Measurements from ENCODE around the gene WDR70.

DNA sequence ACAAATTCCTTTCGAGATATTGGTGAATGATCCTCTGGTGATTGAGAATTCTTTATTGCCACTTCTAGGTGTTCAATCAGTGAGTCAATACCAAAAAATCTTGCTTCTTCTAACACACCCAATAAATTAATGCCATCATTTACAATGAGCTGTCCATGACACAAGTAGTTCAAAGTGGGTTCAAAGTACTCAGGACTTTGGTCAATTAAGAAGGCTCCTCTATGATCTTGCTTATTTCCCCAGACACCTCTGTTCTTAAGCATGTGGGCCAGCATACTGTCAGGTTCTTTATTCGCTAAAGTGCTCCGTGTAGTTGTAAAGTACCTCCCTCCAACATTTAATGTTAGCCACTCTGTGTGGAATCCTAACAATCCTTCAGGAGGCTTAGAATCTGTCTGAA, 127.1 kb downstream of the WDR70 start:
- TF ChIP-seq, protein P1, sequence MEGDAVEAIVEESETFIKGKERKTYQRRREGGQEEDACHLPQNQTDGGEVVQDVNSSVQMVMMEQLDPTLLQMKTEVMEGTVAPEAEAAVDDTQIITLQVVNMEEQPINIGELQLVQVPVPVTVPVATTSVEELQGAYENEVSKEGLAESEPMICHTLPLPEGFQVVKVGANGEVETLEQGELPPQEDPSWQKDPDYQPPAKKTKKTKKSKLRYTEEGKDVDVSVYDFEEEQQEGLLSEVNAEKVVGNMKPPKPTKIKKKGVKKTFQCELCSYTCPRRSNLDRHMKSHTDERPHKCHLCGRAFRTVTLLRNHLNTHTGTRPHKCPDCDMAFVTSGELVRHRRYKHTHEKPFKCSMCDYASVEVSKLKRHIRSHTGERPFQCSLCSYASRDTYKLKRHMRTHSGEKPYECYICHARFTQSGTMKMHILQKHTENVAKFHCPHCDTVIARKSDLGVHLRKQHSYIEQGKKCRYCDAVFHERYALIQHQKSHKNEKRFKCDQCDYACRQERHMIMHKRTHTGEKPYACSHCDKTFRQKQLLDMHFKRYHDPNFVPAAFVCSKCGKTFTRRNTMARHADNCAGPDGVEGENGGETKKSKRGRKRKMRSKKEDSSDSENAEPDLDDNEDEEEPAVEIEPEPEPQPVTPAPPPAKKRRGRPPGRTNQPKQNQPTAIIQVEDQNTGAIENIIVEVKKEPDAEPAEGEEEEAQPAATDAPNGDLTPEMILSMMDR (conservative IDR thresholded peaks at IDR 0.05) = no peak
- no peak for TF ChIP-seq EZH2 (IDR thresholded peaks at IDR 0.05; ENCODE audit: low read depth)

Data from PC-9 (cell line).